Endothelial cell of umbilical vein (primary cell): Measurements from ENCODE around the gene LIPA.

Experiments
- CTCF ChIP-seq, 2 donors: IDR thresholded peaks; 1 replicate in 1 of 2; 2 replicates in 1 of 2; pipeline ENCODE4 v1.5.1; 2011; ENCODE audit warnings: low read length in 2 of 2, mild to moderate bottlenecking in 2 of 2, moderate library complexity in 2 of 2, control low read depth in 1 of 2, inconsistent platforms in 1 of 2, low read depth in 1 of 2; ENCODE audit not compliant: insufficient read depth in 1 of 2; ENCODE audit errors: extremely low read depth in 1 of 2
- EZH2 ChIP-seq: IDR thresholded peaks from 2 replicates; pipeline ENCODE4 v1.6.1; 2012; ENCODE audit warnings: borderline replicate concordance, low read depth, mild to moderate bottlenecking, moderate library complexity, low read length, inconsistent platforms; ENCODE audit not compliant: severe bottlenecking
- FOS ChIP-seq: IDR thresholded peaks from 2 replicates; pipeline ENCODE4 v1.6.1; 2011; ENCODE audit warnings: mild to moderate bottlenecking, low read length, moderate library complexity, borderline replicate concordance; ENCODE audit not compliant: insufficient read depth
- GATA2 ChIP-seq: IDR thresholded peaks from 2 replicates; pipeline ENCODE4 v1.7.0; 2011; ENCODE audit warnings: low read depth, mild to moderate bottlenecking, moderate library complexity, mixed read lengths, low read length; ENCODE audit not compliant: insufficient read length, insufficient read depth
- MAX ChIP-seq: IDR thresholded peaks from 2 replicates; pipeline ENCODE4 v1.6.1; 2011; ENCODE audit not compliant: insufficient read depth, insufficient read length
- MYC ChIP-seq: IDR thresholded peaks from one replicate; pipeline ENCODE4 v1.6.1; 2011; ENCODE audit warnings: mild to moderate bottlenecking, low read depth, low read length
- POLR2A ChIP-seq: IDR thresholded peaks from 2 replicates; pipeline ENCODE4 v1.6.1; 2012; ENCODE audit warnings: low read depth, mild to moderate bottlenecking, control low read depth, low read length
- POLR2AphosphoS5 ChIP-seq: IDR thresholded peaks from 2 replicates; pipeline ENCODE4 v1.6.1; 2012; ENCODE audit warnings: low read depth, mild to moderate bottlenecking, control low read depth, low read length, moderate library complexity; ENCODE audit not compliant: insufficient read depth

- TF ChIP-seq CTCF (IDR thresholded peaks at IDR 0.05; ENCODE audit: extremely low read depth in 1 of 2, insufficient read depth in 1 of 2, low read depth in 1 of 2, low read length in 2 of 2): no peak
- no peak for TF ChIP-seq POLR2A
- TF ChIP-seq POLR2AphosphoS5: no peak
- TF ChIP-seq MYC: no peak
- no peak for TF ChIP-seq MAX
- TF ChIP-seq EZH2: no peak
- no peak for TF ChIP-seq FOS
- no peak for TF ChIP-seq GATA2
Observed at GRCh38 chr10:89295597-89295996, 44.0 kb upstream of the LIPA start.
